ENCODE data around the gene NUP210L.

The NUP210L gene

DNA sequence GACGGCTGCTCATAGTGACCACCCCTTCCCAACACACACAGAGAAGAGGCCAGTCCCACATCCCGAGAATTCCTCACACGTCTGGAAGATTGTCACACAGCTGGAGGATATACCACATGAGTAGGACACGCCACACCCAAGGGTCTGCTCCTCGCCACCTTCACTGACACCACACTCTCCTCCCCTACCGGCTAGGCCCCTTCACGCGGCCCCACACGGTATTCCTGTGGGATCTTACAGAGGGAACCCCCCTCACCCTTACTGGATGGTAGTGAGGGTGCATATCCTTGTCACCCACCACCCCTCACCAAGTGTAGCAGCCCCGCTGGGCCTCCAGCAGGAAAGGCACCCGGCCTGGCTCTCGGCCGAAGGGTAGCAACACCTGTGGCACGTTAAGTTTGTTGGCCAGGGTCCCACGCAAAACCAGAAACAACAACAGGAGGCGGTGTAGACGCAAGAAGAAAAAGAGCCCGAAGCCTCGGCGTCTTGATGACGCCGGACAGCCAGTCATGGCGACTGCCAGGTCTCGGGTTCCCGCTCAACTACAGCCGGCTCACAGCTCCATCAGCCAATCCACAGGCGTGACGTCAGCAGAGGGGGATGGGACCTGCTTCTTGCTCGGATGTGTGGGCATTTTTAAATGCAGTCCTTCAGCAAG is at the start of gene NUP210L:
NUP210L (minus strand) TSS at position 540 of the 658 bp plus-strand sequence.
- no peak for DNase-seq

- DNase-seq: no peak
Measured at GRCh38 chr1:154199563-154199879, 44.6 kb upstream of the NUP210L start.

DNA sequence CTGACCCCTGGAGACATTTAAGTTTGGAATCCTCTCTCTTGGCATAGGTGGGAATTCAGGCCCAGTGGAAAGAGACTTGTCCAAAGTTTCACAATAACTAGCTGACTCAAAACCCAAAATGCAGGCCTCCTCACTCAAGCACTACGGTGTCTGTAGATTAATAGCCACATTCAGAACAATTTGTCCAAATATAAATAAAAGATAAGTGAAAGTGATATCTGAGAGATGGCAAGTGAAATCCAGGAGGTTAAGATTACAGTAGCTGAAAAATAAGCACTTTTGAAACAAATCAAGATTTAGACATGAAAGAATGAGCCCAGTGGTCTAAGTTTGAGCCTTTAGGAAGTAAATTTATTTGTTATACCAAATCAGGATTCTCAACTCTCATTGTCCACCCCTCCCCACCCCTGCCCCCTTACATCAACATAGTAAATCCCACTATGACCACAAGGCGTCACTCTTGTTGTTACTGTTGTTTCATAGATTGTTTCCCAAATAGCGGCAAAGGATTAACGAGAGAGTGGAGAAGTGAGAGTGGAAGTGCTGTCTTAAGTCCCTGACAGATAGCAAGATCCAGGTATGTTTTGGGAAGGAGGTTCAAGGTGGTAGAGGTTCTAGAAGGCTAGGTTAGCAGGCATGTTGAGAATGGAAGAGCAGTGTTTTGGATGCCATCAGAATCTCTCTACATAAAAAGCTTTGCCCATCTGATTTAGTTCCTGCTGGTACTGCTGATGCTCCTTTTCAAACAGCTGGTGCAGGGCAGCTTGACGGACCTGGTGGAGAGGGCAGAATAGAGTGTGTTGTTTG is 44.1 kb upstream of the NUP210L start:
- DNase-seq: no peak

GRCh38 chr1:154193821-154194220 is 38.9 kb upstream of the NUP210L start:
- no peak for DNase-seq

DNA sequence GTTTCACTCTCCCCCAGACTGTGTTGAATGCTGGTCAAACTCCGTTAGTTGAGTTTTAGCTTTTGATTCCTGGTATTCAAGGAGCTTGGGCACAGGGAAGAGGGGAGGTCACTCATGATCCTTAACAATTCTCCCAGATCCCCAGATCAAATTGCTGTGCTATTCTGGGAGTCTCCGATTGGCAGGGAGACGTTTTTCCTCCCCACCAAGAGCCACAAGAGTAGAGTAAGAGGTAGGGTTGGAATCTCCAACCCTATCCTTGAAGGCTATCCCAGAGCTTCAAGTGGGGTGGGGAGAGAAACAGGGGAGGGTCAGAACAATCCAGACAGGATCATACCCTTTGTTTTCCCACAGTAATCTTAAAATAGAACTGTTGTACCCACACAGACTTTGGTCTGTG is 37.6 kb upstream of the NUP210L start:
- DNase-seq: no peak

GRCh38 chr1:154191990-154192461 is 37.2 kb upstream of the NUP210L start, which contains the start of gene TPM3:
Gene TPM3, minus strand, starts transcription at chr1:154192100. Its CDS starts 82 bp downstream, at chr1:154192018.
- no peak for DNase-seq

GRCh38 chr1:154190550-154190949 is 35.7 kb upstream of the NUP210L start:
- no peak for DNase-seq

GRCh38 chr1:154186852-154187501 is 32.1 kb upstream of the NUP210L start:
- no peak for DNase-seq

DNA sequence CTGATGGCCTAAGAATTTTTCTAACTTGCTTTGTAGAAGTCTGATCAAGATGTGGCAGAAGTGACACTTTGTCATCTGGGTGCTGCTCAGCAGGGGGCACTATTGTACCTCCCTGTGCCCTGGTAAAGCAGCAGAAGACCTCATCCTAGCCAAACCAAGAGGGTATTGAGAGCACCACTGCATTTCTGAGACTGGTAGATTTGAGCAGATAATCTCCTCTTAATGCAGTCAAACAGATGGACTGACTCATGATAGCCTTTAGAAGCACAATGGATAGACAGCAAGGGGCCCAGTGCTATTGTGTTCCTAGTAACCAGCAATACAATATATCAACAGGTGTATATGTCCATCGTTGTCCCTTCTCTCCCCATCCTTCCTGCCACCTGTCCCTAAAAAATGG is 31.3 kb upstream of the NUP210L start:
- peak; percentile 72 for DNase-seq

DNA sequence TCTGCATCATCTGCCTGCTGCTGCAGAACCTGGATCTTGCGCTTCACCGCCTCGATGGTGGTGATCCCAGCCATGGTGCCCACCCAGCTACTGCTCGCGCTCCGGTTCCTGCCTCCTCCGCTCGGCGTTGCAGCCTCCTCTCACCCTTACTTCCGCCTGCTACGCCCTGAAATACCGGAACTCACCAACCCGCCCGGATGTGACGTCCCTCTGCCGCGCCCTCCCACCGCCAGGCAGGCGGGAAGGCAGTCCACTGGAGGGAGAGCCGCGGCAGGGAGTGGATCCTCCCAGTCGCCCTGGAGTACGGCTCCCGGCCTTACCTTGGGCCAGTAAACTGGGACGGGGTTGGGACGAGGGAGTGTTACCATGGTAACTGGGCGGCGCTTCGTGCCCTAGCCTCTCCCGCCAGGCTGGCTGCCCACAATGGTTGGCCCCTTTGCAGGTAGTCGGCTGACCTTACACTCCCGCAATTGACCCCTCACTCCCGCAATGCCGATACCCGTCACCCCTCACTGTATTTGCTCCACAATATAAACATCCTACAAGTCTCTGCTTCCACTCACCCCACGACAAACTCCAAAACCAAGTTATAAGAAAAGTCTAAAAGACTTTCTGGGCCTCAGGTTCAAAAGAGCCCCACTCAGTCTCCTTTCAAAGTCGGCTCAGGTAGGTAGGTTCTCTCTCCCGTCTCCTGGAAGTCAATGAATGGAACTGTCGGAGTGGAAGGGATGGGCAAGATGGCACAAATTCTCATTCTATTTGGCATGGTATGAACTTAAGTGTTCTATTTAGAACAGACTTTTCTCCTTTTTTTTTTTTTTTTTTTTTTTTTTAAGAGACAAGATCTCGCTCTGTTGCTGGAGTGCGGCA is 28.4 kb upstream of the NUP210L start:
- peak; percentile 96 for DNase-seq

DNA sequence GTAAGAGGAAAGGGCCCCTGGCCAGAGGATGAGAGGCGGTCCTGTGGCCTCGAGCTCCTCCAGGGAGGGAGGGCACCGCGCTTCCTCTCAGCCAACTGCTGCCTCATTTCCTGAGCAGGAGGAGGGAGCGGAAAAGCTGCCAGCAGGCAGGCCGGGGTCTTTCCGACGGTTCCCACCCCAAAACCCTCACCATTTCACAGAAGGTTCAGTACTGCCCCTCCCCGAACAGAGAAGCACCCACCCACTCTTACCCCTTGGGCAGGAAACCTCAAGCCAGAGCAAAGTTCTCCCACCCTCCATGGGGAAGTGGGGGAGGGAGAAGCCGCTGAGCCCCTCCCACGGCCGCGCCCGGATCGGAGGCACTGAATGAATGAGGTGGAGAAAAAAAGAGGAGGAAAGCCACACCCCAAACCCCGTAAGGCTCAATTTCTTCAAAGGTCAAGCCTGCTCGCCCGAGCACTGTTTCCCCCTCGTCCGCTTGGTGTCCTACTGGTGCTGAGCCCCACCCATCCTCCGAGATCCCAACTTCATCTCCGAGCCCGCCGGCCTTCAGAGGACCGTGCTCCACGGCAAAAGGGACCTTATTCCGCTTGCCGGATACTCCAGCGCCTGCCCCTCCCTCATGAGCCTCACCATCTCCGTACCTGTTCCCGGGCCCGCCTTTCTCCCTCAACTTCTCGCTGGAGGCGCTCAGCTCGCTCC is 27.6 kb upstream of the NUP210L start:
- peak; percentile 86 for DNase-seq

GRCh38 chr1:154181944-154182343 is 27.1 kb upstream of the NUP210L start:
- no peak for DNase-seq

DNA sequence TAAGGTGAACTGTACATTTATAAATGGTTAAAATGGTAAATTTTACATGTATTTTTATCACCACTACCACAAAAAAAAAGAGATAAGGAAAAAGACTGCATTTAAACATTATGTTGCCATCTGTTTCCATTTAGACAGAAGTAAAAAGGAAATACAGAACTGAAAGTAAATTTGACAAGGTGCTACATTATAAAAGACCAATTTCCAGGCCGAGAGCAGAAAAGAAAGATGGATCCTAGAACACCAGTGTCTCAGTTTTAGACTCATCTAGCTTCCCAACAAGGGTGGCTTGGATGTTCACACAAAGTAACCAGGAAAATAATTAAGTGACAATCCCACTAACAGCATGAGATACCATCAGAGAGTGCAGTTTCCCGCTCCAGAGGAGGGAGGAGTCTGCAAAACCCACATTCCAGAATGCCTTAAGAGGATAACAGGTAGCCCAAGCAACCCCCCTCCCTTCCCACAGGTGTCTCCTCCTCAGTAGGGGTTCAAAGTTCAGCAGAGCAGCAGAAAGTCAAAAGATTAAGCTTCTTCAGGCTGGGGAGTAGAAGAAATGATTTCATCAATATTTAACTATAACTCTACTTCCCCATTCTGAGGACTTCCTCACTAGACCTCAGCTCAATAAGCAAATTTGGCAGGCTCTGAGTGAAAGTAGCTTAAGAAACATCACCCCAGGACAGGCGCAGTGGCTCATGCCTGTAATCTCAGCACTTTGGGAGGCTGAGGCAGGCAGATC is 25.2 kb upstream of the NUP210L start:
- DNase-seq: no peak

DNA sequence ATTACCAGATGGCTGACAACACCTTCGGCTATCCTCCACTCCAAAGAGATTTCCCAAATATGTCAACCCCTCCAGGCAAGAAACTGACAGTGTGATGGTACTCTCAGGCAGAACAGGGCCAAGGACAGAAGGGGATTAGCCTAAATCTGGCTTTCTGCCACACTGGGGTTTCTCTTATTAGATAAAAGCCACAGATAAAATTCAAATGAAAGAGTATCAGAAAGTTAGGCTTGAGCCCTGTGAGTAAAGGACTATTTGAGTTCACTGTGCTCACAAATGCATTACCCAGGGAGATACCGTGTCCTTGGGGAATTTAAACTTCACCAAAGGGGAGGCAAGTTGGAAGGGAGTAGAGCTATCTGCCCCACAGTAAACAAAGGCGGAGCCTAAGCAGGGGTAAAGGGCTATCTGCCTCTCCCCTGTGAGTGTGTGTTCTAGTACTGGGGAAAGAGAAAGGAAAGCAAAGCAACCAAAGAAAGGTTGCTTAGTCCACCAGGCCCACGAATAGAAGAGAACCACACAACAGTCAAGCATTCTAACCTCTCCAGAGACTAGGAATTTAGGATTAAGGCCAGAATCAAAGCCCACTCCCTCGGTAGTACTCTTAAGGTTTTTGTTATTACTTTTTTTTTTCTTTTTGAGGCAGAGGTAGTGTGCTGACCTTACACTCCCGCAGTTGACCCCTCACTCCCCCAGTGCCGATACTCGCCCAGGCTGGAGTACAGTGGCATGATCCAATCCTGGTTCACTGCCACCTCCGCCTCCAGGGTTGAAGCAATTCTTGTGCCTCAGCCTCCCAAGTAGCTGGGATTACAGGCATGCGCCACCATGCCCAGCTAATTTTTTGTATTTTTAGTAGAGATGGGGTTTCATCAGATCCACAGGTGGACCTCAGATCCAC is 24.3 kb upstream of the NUP210L start:
- no peak for DNase-seq

DNA sequence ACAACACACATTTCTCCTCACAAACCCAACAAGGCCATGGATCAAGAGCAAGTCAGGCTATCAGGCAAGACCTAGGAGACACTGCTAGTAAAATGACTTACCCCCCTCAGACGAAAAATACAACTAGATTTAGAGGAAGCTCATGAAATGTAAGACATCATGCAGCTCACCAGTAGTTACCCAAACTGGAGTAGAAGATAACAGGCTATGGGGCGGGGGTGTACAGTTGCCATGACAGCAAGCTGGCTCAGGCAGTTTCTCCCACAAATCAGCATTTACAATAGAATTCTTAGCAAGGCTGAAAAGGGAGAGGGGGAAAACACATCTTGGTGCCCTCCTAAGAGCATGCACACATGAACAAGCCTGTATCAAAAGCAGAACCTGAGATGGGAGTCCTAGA is 23.1 kb upstream of the NUP210L start:
- no peak for DNase-seq

DNA sequence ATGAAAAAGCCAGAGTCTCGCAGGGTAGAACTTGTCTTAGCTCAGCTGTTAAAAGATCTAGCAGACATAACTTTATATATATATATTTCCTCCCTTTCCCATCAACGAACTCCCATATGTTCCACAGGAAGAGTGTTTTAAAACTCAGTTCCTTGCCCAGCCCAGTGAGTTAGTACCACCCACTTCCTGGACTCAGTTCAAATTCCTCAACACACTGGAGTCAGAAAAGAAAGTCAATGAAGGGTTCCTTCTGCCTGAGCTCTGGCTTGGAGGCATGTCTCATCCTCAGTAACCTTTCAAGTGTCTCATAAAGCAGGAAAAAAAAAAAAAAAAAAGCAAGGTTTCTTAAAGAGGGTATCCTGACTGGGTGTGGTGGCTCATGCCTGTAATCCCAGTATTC is 21.5 kb upstream of the NUP210L start:
- DNase-seq: no peak

GRCh38 chr1:154174654-154175053 is 19.8 kb upstream of the NUP210L start:
- no peak for DNase-seq

- no peak for DNase-seq
Measured at GRCh38 chr1:154171880-154172279, 17.0 kb upstream of the NUP210L start.

- no peak for DNase-seq
Measured at GRCh38 chr1:154171223-154171583, 16.3 kb upstream of the NUP210L start.

DNA sequence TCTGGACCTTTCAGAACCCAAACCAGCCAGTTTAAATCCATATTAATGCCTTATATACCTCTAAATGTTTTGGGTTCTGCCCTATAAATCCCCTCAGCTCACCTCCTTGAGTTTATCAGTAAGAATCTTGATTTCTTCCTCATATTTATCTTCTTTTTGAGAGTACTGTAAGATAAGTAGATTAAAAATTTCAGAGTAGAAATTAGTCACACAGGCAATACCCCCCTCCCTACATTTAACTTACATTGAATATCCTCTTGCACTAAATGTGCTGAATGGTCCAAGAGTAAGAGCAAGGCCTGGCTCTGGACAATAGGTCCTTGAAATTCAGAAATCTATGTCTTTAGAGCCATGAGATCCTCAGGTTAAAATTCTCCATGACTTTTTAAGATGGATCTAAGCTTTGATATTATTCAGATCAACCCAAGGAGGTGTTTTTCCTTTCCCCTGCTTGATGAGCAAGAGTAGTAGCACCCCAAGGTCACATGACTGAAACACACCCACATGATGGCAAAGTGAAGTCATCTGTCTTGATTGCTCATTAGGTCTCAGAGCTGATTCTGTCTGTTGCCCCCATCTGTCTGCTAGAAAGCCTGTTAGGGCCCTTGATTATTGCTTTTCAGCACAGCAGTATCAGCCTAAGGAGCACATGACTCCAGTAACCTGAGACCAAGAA is 15.8 kb upstream of the NUP210L start:
- peak; percentile 63 for DNase-seq

All from stimulated activated CD4-positive, alpha-beta T cell treated with anti-CD3 and anti-CD28 coated beads, Interleukin-1b, Interleukin-23, amount 100 ng/mL, for 48 hours (primary cell).